Astrocyte of the spinal cord (primary cell): ENCODE results near the gene FAM89B.

Experiments used
- DNase-seq: peaks from one replicate; pipeline ENCODE4 v3.0.0; 2011; ENCODE audit warnings: low read depth, low spot score
- H3K4me3 ChIP-seq: 2 replicates; pipeline ENCODE4 v1.5.1; 2011; ENCODE audit warnings: low read depth, mild to moderate bottlenecking, low read length, moderate library complexity
- in situ Hi-C: cut with HindIII; loops from 2 replicates; pipeline ENCODE4 v1.10.0; 2017; ENCODE audit warnings: low sequenced_read_pairs
- TF ChIP-seq, protein P1 (sequence below): IDR thresholded peaks from 2 replicates; pipeline ENCODE4 v1.5.1; 2012; ENCODE audit warnings: low read depth, mild to moderate bottlenecking, low read length, inconsistent platforms

The FAM89B gene

GRCh38 chr11:65558002-65558929 is 14.1 kb upstream of the FAM89B start, which contains the start of gene LTBP3:
Gene LTBP3 (minus strand): TSS chr11:65558359. CDS start chr11:65557959, 400 bp downstream.
- TF ChIP-seq, protein P1, sequence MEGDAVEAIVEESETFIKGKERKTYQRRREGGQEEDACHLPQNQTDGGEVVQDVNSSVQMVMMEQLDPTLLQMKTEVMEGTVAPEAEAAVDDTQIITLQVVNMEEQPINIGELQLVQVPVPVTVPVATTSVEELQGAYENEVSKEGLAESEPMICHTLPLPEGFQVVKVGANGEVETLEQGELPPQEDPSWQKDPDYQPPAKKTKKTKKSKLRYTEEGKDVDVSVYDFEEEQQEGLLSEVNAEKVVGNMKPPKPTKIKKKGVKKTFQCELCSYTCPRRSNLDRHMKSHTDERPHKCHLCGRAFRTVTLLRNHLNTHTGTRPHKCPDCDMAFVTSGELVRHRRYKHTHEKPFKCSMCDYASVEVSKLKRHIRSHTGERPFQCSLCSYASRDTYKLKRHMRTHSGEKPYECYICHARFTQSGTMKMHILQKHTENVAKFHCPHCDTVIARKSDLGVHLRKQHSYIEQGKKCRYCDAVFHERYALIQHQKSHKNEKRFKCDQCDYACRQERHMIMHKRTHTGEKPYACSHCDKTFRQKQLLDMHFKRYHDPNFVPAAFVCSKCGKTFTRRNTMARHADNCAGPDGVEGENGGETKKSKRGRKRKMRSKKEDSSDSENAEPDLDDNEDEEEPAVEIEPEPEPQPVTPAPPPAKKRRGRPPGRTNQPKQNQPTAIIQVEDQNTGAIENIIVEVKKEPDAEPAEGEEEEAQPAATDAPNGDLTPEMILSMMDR, result no peak
- in situ Hi-C loops, result no loop called here
- H3K4me3 ChIP-seq, result peak within 1 kb of the TSS; percentile 72
- peak; percentile 90 for DNase-seq

- DNase-seq, result peak; percentile 73
- H3K4me3 ChIP-seq, result peak overlapping the region; percentile 16
- in situ Hi-C loops, result no loop called here
- TF ChIP-seq, protein P1, result peak; percentile 1
Measured at GRCh38 chr11:65558930-65559509, 13.3 kb upstream of the FAM89B start.

DNA sequence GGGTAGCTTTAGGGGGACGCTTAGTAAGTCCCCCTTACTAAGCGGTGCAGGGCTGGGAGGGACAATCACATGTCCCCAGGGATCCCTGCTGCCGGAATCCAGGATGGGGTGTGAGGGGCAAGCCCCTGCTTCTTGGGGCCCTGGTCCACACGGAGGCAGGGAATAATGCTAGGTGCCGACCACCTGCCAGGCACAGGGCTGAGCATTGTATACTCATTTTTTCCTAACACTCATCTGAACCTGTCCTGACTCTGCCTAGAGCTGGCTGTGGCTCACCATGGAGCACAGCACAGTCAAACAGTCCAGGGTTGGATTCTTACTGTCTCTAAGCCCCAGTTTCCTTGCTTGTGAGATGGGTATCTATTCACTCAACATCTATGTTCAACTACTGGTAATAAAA is 12.8 kb upstream of the FAM89B start:
- H3K4me3 ChIP-seq, result no peak overlapping the region
- no peak for DNase-seq
- in situ Hi-C loops, result no loop called here
- TF ChIP-seq, protein P1, result no peak

DNA sequence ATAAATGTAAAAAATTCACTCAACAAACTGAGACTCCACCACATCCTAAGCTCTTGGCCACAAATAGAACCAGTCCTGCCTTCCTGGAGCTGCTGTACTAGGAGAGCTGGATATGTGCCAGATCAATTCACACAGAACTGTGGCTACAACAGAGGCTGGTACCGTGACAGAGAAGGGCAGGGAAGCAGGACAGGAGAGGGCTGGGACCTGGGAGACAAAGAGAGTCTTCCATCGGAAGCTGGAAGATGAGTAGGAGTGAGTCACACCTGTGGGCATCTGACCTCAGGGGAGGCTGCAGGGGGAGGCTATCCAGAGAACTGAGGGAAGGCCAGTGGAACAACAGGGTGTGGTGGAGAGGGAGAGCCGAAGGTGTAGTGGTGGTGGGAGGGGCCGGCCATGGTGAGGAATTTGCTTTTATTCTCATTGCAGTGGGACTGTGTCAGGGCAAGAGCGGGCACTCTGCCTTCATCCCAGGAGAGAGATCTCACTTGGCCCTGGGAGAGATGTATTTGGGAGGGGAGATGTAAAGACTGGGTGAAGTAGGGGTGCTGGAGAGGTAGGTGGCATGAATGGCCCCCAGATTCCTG is 12.3 kb upstream of the FAM89B start:
- peak; percentile 69 for DNase-seq
- TF ChIP-seq, protein P1, result no peak

GRCh38 chr11:65560555-65561418 is 11.6 kb upstream of the FAM89B start:
- no peak overlapping the region for H3K4me3 ChIP-seq
- TF ChIP-seq, protein P1, result no peak
- in situ Hi-C loops, result no loop called here
- peak; percentile 90 for DNase-seq

More for the DNA sequence above, 12.3 kb upstream of the FAM89B start:
- in situ Hi-C loops, result no loop called here
- H3K4me3 ChIP-seq, result no peak overlapping the region

GRCh38 chr11:65562020-65562419 is 10.3 kb upstream of the FAM89B start:
- TF ChIP-seq, protein P1, result no peak
- in situ Hi-C loops, result no loop called here
- no peak overlapping the region for H3K4me3 ChIP-seq
- no peak for DNase-seq
